PFSK-1 (cell line): ENCODE measurements around the gene ATG9B.

Experiments
- FOXP2 ChIP-seq: optimal IDR thresholded peaks from 2 replicates; pipeline ENCODE3; 2011; ENCODE audit warnings: borderline replicate concordance, control low read depth, inconsistent platforms; ENCODE audit not compliant: insufficient read depth; ENCODE audit errors: extremely low read length, extremely low read depth
- POLR2AphosphoS5 ChIP-seq: IDR thresholded peaks from 2 replicates; pipeline ENCODE4 v1.6.1; 2012; ENCODE audit warnings: low read depth, mild to moderate bottlenecking, control low read depth, low read length, moderate library complexity
- REST ChIP-seq, 2 experiments: IDR thresholded peaks; 2 replicates each; pipeline versions ENCODE4 v1.6.1 to v1.8.0; 2011 to 2012; ENCODE audit warnings: low read depth in 2 of 2, low read length in 2 of 2, control low read depth in 1 of 2, inconsistent platforms in 1 of 2, mild to moderate bottlenecking in 1 of 2, moderate library complexity in 1 of 2; ENCODE audit not compliant: insufficient read depth in 1 of 2
- SIN3A ChIP-seq: IDR thresholded peaks from 2 replicates; pipeline ENCODE4 v1.6.1; 2012; ENCODE audit warnings: mild to moderate bottlenecking, low read length, moderate library complexity, borderline replicate concordance; ENCODE audit not compliant: insufficient read depth
- TAF1 ChIP-seq: IDR thresholded peaks from 2 replicates; pipeline ENCODE4 v1.6.1; 2012; ENCODE audit warnings: low read length, control low read depth, borderline replicate concordance; ENCODE audit not compliant: insufficient read depth

Gene ATG9B

DNA sequence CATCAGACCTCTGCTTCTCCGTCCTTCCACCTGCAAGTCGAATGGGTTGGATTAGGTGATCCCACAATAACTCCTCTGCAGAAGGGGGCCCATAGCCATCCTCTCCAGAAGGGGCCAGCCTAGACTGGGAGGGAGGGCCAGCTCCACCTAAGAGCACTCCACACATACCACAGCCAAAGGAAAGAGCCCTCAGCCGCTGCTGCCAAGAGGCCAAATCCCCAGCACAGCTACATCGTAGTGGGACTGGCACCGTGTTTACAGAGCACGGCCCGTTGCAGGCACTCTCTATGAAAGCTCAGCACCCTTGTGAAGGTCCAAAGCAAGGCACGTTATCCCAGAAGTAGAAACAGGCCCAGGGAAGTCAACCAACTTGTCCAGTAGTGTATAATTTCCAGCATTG is 51.6 kb downstream of the ATG9B start:
- TF ChIP-seq SIN3A (no peak), REST (IDR thresholded peaks at IDR 0.05; ENCODE audit: insufficient read depth in 1 of 2, low read depth in 2 of 2, low read length in 2 of 2) (no peak), POLR2AphosphoS5 (no peak), FOXP2 (no peak), TAF1 (no peak)

- no peak for TF ChIP-seq TAF1
These were observed 52.2 kb downstream of the ATG9B start for GRCh38 chr7:150972023-150972468.

DNA sequence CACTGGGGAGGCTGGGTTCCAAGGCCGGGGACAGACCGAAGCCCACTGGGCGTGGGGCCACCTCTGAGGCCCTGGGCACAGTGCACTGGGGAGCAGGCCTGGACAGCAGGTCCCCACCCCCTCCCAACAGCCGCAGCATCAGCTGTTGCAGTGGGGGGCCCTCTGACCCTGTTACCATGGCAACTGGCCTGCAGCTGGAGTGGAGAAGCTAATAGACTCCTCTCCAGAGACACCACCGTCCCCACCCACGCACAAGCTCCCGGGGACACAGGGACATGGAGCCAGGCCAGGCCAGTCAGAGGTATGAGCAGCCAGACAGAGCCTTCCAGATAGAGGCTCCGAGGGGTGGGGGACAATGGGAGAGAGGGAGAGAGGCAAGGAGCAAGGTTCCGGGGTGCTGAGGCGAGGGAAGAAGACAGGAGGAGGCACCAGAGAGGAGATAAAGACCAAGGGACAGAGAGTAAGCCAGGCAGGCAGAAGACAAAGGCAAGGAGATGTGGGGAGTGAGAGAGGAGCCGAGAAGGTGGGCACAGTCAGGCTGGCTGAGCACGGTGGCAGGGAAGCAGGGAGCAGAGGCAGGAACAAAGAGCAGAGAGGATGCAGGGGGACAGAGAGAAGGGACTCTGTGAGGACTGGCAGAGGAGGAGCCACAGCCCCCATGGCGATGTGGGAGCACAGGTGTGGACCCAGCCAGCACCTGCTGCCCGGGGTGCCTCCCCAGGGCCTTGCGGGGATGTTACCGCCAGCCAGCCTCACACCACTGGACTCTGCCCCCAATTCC is 52.9 kb downstream of the ATG9B start:
- TF ChIP-seq POLR2AphosphoS5: no peak
- no peak for TF ChIP-seq SIN3A
- TF ChIP-seq FOXP2: no peak
- TF ChIP-seq REST (IDR thresholded peaks at IDR 0.05; ENCODE audit: insufficient read depth in 1 of 2, low read depth in 2 of 2, low read length in 2 of 2): no peak

GRCh38 chr7:150970424-150970823 is 53.9 kb downstream of the ATG9B start:
- TF ChIP-seq FOXP2: no peak
- TF ChIP-seq REST (IDR thresholded peaks at IDR 0.05; ENCODE audit: insufficient read depth in 1 of 2, low read depth in 2 of 2, low read length in 2 of 2): no peak
- TF ChIP-seq SIN3A: no peak
- no peak for TF ChIP-seq TAF1

DNA sequence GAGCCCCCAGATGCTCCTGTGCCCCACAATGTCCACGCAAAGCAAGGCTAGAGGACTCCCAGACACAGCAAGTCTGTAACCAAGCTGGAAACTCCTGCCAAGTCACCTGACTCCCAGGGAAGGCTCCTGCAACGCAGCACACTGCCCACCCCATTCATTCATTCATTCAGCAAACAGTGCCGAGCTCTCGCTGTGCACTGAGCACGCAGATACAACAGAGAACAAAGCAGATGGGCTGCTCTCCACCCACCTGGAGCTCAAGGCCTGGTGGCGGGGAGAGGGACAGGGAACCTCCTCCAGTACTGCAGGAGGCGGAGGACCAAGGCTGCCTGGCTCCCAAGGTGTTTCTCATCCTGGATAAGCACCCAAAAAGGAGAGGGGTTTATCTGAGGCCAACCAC is 54.8 kb downstream of the ATG9B start:
- TF ChIP-seq SIN3A: no peak
- TF ChIP-seq TAF1: no peak
- TF ChIP-seq POLR2AphosphoS5: no peak
- no peak for TF ChIP-seq REST (IDR thresholded peaks at IDR 0.05; ENCODE audit: insufficient read depth in 1 of 2, low read depth in 2 of 2, low read length in 2 of 2)
- TF ChIP-seq FOXP2: no peak
